ENCODE results near the gene SSBP1.

DNA sequence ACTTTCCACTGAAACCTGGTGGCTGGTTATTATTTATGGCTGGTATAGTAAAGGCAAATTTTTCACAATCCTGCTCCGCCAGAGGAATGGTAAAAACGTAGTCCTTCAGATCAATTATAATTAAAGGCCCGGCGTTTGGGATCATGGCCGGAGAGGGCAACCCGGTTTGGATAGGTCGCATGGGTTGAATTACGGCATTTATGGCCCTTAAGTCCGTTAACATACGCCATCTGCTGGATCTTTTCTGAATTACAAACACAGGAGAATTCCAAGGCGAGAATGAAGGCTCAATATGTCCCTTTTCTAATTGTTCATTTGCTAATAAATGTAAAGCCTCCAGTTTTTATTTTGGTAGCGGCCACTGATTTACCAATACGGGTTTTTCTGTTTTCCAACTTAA, 14.5 kb downstream of the SSBP1 start:
- TF ChIP-seq PATZ1 (CRISPR knock-in tag; IDR thresholded peaks at IDR 0.05; ENCODE audit: borderline replicate concordance): no peak
- TF ChIP-seq ARNTL (CRISPR knock-in tag; IDR thresholded peaks at IDR 0.05; ENCODE audit: borderline replicate concordance, low read depth): no peak

Measured in SK-N-SH treated with all-trans-retinoic acid at 6 μM for 48 hours (cell line).